HepG2 (cell line): ENCODE results near the gene NRSN2. TPM values are rescaled to one million over a fixed set of nuclear protein-coding genes. Genes with fewer than 3 reads are reported as not detected.

Experiments
- ADNP ChIP-seq: sonication (generic); formaldehyde crosslinking; IDR thresholded peaks from 2 replicates; pipeline ENCODE4 v1.4.0; 2020; ENCODE audit warnings: missing genetic modification reagents
- CBX1 ChIP-seq: IDR thresholded peaks from one replicate; pipeline ENCODE4 v1.6.1; 2016; ENCODE audit warnings: antibody characterized with exemption, low read depth
- ETV5 ChIP-seq: IDR thresholded peaks from 2 replicates; pipeline ENCODE4 v1.6.1; 2018; ENCODE audit warnings: missing biosample characterization, missing genetic modification reagents, inconsistent platforms, borderline replicate concordance
- ETV6 ChIP-seq: sonication (generic); formaldehyde crosslinking; conservative IDR thresholded peaks from 2 replicates; pipeline ENCODE4 v1.4.0; 2020; ENCODE audit warnings: missing genetic modification reagents
- HNF4A ChIP-seq: sonication (generic); formaldehyde crosslinking; IDR thresholded peaks from 2 replicates; pipeline ENCODE4 v1.4.0; 2020; ENCODE audit warnings: missing genetic modification reagents
- MAFG ChIP-seq: sonication (generic); formaldehyde crosslinking; IDR thresholded peaks from 2 replicates; pipeline ENCODE4 v1.5.1; 2020; ENCODE audit warnings: mild to moderate bottlenecking, missing genetic modification reagents
- MEF2D ChIP-seq: sonication (generic); formaldehyde crosslinking; IDR thresholded peaks from 2 replicates; pipeline ENCODE4 v1.5.1; 2020; ENCODE audit warnings: mild to moderate bottlenecking, missing genetic modification reagents
- MEIS1 ChIP-seq: sonication (generic); formaldehyde crosslinking; IDR thresholded peaks from 2 replicates; pipeline ENCODE4 v1.9.0; 2021; ENCODE audit warnings: mild to moderate bottlenecking, missing genetic modification reagents, moderate library complexity, borderline replicate concordance
- NAIF1 ChIP-seq: sonication (generic); formaldehyde crosslinking; IDR thresholded peaks from 2 replicates; pipeline ENCODE4 v1.5.0; 2020; ENCODE audit warnings: mild to moderate bottlenecking, missing genetic modification reagents, borderline replicate concordance
- NFE2 ChIP-seq: sonication (generic); formaldehyde crosslinking; IDR thresholded peaks from 2 replicates; pipeline ENCODE4 v1.4.0; 2020; ENCODE audit warnings: missing genetic modification reagents
- PRPF4 ChIP-seq: fragments of 200-400 bp; formaldehyde crosslinking; IDR thresholded peaks from 2 replicates; pipeline ENCODE4 v1.6.1; 2016; ENCODE audit warnings: low read length, low read depth; ENCODE audit not compliant: poor library complexity, severe bottlenecking
- SKI ChIP-seq: fragments of 450-650 bp; IDR thresholded peaks from one replicate; pipeline ENCODE4 v1.6.1; 2018; ENCODE audit warnings: mild to moderate bottlenecking; ENCODE audit not compliant: partially characterized antibody
- SMAD3 ChIP-seq: sonication (generic); formaldehyde crosslinking; IDR thresholded peaks from 2 replicates; pipeline ENCODE4 v1.4.0; 2020; ENCODE audit warnings: missing genetic modification reagents
- TEAD2 ChIP-seq: sonication (generic); formaldehyde crosslinking; IDR thresholded peaks from 2 replicates; pipeline ENCODE4 v1.9.0; 2021; ENCODE audit warnings: missing genetic modification reagents
- ZNF850 ChIP-seq: sonication (generic); formaldehyde crosslinking; conservative IDR thresholded peaks from 2 replicates; pipeline ENCODE4 v1.9.0; 2021; ENCODE audit warnings: mild to moderate bottlenecking, missing genetic modification reagents
- polyA plus RNA-seq, 8 experiments: library from polyadenylated mRNA; depleted of rRNA in 3 of 8; stranded (reverse) in 7 of 8; unstranded in 1 of 8; fragments of >200 nt; fragmentation: Illumina TruSeq in 4 of 8; extraction: Trizol in 4 of 8; gene quantifications; 2 replicates each; pipeline versions ENCODE4 v1.2.1 to v1.2.3, GENCODE V29; 2011 to 2016; ENCODE audit warnings: low read depth in 4 of 8, missing spikeins in 1 of 8, mixed read lengths in 1 of 8; ENCODE audit not compliant: insufficient read depth in 1 of 8
- total RNA-seq, 5 experiments: library from RNA; depleted of rRNA; stranded (reverse); fragments of >200 nt; fragmentation: Illumina TruSeq; extraction: Trizol; gene quantifications; 2 replicates each; pipeline ENCODE4 v1.2.3, GENCODE V29; 2016; ENCODE audit warnings: low read depth in 1 of 5
- TF ChIP-seq, protein P1 (sequence below): sonication (generic); formaldehyde crosslinking; IDR thresholded peaks from 2 replicates; pipeline ENCODE4 v1.9.0; 2021; ENCODE audit warnings: missing genetic modification reagents, mild to moderate bottlenecking, borderline replicate concordance
- TF ChIP-seq, protein P2 (sequence below): fragments of 450-650 bp; IDR thresholded peaks from 2 replicates; pipeline ENCODE4 v1.6.1; 2017; ENCODE audit warnings: mild to moderate bottlenecking
- TF ChIP-seq, protein P3 (sequence below): sonication (generic); formaldehyde crosslinking; IDR thresholded peaks from 2 replicates; pipeline ENCODE4 v1.5.0; 2020; ENCODE audit warnings: mild to moderate bottlenecking, missing genetic modification reagents
- TF ChIP-seq, protein P4 (sequence below): sonication (generic); formaldehyde crosslinking; IDR thresholded peaks from 2 replicates; pipeline ENCODE4 v1.5.1; 2020; ENCODE audit warnings: mild to moderate bottlenecking, missing genetic modification reagents, moderate library complexity

Gene NRSN2
- total and polyA plus RNA-seq, 2 of the 13 experiments (the other 11 are each of a cell fraction or from before 2014, with no cell fraction given) = 32.3 to 49.4 TPM

DNA sequence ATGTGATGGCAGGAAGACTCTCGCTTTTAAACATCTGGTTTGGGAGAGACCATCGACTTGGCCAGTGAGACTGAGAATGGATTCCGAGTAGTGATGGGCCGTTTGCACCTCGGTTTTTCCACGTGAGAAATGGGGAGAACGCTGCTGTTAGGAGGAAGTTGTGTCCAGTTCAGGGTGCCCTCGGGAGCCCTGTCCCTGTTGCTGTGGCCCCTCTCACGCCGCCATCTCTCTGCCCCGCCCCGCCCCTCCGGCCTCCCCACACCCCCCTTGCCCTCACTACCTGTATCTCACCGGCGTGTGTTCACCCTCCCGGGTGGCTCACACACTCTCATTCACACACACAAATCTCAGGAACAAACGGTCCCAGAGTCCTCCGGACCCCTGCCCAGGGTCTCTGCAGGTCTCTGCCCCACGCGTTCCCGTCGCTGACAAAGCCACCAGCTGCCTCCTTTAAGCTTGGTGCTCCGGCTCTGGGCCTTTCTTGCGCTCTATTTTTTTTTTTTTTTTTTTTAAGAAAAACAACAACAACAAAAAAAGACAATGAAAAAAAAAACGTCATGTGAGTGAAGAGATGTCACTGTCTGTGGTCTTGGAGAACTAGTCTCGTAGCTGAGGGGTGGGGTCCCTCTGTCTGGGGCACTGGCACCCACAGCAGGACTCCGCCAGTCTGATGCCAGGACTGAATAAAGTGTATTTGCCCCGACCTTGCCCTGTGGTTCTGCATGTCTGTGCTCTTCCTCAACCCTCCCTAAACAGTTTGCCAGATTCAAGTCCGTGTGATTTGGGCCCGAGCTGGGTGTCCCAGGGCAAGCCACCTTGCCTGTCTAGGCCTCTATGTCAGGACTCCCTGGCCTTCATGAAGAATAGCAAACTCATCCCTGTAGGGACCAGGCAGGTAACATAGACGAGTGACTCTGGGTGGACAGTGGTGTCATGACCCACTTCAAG, 18.6 kb upstream of the NRSN2 start (continued):
- TF ChIP-seq, protein P1, sequence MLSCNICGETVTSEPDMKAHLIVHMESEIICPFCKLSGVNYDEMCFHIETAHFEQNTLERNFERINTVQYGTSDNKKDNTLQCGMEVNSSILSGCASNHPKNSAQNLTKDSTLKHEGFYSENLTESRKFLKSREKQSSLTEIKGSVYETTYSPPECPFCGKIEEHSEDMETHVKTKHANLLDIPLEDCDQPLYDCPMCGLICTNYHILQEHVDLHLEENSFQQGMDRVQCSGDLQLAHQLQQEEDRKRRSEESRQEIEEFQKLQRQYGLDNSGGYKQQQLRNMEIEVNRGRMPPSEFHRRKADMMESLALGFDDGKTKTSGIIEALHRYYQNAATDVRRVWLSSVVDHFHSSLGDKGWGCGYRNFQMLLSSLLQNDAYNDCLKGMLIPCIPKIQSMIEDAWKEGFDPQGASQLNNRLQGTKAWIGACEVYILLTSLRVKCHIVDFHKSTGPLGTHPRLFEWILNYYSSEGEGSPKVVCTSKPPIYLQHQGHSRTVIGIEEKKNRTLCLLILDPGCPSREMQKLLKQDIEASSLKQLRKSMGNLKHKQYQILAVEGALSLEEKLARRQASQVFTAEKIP (CRISPR knock-in tag) = no peak
- TF ChIP-seq SMAD3 (no peak), NAIF1 (no peak), ADNP (CRISPR knock-in tag) (0 out of 2 replicates have a peak, but pooled peaks have one; percentile 16), HNF4A (CRISPR knock-in tag) (no peak), ETV5 (no peak), NFE2 (CRISPR knock-in tag) (0 out of 2 replicates have a peak, but pooled peaks have one; percentile 2), CBX1 (no peak), MAFG (CRISPR knock-in tag) (no peak), MEF2D (CRISPR knock-in tag) (0 out of 2 replicates have a peak, but pooled peaks have one; percentile 15), PRPF4 (peak; percentile 14), SKI (no peak), TEAD2 (CRISPR knock-in tag) (no peak), ZNF850 (CRISPR knock-in tag) (no peak), MEIS1 (CRISPR knock-in tag) (no peak), ETV6 (CRISPR knock-in tag) (no peak)
- TF ChIP-seq, protein P2, sequence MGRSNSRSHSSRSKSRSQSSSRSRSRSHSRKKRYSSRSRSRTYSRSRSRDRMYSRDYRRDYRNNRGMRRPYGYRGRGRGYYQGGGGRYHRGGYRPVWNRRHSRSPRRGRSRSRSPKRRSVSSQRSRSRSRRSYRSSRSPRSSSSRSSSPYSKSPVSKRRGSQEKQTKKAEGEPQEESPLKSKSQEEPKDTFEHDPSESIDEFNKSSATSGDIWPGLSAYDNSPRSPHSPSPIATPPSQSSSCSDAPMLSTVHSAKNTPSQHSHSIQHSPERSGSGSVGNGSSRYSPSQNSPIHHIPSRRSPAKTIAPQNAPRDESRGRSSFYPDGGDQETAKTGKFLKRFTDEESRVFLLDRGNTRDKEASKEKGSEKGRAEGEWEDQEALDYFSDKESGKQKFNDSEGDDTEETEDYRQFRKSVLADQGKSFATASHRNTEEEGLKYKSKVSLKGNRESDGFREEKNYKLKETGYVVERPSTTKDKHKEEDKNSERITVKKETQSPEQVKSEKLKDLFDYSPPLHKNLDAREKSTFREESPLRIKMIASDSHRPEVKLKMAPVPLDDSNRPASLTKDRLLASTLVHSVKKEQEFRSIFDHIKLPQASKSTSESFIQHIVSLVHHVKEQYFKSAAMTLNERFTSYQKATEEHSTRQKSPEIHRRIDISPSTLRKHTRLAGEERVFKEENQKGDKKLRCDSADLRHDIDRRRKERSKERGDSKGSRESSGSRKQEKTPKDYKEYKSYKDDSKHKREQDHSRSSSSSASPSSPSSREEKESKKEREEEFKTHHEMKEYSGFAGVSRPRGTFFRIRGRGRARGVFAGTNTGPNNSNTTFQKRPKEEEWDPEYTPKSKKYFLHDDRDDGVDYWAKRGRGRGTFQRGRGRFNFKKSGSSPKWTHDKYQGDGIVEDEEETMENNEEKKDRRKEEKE = no peak
- TF ChIP-seq, protein P3, sequence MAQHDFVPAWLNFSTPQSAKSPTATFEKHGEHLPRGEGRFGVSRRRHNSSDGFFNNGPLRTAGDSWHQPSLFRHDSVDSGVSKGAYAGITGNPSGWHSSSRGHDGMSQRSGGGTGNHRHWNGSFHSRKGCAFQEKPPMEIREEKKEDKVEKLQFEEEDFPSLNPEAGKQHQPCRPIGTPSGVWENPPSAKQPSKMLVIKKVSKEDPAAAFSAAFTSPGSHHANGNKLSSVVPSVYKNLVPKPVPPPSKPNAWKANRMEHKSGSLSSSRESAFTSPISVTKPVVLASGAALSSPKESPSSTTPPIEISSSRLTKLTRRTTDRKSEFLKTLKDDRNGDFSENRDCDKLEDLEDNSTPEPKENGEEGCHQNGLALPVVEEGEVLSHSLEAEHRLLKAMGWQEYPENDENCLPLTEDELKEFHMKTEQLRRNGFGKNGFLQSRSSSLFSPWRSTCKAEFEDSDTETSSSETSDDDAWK = no peak
- TF ChIP-seq, protein P4, sequence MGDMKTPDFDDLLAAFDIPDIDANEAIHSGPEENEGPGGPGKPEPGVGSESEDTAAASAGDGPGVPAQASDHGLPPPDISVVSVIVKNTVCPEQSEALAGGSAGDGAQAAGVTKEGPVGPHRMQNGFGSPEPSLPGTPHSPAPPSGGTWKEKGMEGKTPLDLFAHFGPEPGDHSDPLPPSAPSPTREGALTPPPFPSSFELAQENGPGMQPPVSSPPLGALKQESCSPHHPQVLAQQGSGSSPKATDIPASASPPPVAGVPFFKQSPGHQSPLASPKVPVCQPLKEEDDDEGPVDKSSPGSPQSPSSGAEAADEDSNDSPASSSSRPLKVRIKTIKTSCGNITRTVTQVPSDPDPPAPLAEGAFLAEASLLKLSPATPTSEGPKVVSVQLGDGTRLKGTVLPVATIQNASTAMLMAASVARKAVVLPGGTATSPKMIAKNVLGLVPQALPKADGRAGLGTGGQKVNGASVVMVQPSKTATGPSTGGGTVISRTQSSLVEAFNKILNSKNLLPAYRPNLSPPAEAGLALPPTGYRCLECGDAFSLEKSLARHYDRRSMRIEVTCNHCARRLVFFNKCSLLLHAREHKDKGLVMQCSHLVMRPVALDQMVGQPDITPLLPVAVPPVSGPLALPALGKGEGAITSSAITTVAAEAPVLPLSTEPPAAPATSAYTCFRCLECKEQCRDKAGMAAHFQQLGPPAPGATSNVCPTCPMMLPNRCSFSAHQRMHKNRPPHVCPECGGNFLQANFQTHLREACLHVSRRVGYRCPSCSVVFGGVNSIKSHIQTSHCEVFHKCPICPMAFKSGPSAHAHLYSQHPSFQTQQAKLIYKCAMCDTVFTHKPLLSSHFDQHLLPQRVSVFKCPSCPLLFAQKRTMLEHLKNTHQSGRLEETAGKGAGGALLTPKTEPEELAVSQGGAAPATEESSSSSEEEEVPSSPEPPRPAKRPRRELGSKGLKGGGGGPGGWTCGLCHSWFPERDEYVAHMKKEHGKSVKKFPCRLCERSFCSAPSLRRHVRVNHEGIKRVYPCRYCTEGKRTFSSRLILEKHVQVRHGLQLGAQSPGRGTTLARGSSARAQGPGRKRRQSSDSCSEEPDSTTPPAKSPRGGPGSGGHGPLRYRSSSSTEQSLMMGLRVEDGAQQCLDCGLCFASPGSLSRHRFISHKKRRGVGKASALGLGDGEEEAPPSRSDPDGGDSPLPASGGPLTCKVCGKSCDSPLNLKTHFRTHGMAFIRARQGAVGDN (CRISPR knock-in tag) = no peak
